ENCODE measurements around the gene RPE65.
"Not testable (repeated sequence)": the region's sequence is repeated elsewhere in the genome, so short reads cannot be mapped to it uniquely, and the experiment has no call there.

Gene RPE65

DNA sequence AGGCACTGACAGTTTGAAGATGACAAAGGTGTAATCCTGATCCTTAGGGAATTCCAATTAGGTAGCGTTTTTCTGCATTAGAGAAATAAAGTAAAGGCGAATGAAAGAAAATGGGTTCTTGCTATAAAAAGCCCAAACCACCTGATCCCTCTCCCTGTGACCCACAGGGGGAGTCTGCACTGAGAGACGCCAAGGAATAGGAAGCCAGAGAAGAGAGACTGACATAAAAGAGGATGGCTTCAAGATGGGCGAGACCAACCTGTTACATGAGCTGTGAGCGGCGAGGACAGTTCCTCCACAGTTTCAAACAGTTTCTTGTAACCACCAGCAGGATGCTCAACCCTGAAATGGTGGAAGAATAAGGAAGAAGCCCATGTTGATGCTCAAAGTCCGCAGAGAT lies 1.4 kb downstream of the RPE65 start:
- DNase-seq, result no peak

DNA sequence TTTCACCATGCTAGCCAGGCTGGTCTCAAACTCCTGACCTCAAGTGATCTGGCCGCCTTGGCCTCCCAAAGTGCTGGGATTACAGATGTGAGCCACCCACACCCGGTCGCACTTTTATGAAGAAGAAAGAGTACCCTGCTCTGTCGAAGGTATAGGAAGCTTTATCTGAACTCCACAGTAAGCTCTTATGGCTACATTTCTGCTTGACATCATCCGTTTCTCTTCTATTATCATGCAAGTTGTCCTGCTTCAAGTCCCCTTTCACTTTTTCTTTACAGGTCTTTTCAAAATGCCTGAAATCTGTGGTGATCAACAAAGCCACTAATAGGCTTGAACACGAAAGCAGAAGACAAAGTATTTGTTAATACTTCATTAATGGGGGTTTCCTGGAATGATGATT lies 4.0 kb downstream of the RPE65 start:
- no peak for DNase-seq

DNA sequence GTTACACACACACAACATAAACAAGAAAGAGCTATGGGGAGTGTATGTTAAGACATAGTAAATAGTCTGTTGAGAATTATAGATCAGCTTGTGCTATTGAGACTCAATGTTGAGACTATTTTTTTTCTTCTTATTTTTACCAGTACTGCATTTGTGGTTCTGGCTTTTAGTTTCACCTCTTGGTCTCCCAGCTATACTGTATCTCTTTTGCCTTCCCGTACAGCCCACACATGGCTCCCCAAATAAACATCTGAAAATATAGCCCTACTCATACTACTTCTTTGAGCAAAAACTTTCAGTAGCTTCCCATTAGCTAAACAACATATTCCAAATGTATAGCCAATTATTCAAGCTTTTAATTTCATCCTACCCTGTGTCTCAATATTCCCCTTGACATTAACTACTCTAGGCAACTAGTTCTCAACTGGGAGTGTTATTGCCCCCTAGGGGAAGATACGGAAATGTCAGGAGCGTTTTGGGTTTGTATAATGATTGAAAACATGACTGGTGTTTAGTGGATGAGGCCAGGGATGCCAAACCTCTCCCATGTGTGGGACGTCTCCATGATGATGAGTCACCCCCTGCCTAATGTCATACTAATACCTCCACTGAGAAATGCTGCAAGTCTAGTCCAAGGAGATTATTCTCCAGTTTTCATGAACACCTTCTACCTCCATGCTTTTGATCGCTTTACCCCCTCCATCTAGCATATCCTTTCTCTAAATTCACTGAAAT lies 6.8 kb downstream of the RPE65 start:
- DNase-seq, result no peak

DNA sequence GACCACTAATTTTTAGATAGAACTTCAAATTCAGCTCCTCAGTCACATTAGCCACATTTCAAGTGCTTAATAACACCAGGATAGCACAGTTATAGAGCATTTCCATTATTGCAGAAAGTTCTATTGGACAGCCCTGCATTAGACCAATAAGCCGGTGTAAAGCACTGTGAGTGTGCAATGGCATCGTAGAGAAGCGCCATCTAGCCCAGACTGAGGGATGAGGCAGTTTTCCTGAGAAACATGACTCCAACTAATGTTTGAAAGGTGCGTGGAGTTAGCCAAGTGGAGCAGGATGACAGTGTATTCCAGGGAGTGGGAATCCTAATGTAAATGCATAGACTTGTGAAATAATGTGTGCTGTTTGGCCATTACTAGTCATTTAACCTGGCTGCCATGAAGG lies 7.7 kb downstream of the RPE65 start:
- no peak for DNase-seq

DNA sequence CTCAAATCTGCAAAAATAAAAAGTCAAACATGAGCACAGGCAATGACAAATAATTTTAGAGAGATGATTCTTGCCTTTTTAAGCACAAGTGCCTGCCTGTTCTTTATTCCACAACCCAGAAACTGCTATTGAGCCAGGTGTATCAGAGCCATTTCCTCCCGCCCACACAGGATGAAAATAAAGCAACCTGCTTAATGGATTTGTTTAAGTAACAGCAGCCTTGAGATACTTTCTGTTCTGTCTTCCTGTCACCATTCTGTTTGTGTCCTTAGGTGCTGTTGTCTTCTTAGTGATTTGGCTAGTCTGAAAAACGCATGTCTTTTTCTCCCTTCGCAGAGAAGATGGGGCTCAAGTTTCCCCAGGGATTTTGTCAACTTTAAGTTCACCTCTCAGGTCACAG lies 11.4 kb downstream of the RPE65 start:
- DNase-seq, result no peak

DNA sequence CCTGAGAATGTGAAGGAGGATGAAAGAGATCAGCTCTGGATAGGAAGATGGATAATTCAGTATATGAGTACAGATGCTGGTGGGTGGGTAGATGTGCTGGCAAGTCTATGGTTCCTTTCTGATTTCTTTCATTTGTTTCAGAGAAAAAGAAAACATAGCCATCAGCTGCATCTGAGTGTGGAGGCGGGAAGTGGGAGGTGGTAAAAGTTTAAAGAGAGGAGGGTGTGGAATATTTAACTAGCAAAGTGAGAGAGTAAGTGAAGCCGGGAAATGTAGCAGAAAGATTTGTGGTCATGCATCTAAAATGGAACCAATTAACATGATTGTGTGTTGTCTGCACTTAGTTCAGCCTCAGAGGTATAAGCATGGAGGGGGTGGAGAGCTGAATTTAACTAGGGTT lies 16.4 kb downstream of the RPE65 start:
- no peak for DNase-seq

DNA sequence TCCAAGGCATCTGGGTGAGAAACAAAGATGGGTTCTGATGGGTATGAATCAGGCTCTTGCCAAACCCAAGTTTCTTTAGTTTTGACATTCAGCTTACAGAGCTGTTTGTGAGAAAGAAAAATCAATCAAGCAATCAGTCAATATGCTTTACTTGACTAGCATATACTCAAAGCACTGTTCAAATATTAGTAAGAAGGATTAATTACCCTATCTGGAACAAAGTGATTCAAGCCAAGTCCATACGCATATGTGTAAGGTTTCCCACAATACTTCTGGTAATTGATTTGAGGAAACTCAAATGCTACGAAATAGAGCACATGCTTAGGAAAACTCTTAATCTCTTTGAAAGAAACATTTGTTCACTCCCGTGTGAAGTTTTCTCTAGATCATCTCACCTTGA lies 18.7 kb downstream of the RPE65 start:
- DNase-seq, result no peak

DNA sequence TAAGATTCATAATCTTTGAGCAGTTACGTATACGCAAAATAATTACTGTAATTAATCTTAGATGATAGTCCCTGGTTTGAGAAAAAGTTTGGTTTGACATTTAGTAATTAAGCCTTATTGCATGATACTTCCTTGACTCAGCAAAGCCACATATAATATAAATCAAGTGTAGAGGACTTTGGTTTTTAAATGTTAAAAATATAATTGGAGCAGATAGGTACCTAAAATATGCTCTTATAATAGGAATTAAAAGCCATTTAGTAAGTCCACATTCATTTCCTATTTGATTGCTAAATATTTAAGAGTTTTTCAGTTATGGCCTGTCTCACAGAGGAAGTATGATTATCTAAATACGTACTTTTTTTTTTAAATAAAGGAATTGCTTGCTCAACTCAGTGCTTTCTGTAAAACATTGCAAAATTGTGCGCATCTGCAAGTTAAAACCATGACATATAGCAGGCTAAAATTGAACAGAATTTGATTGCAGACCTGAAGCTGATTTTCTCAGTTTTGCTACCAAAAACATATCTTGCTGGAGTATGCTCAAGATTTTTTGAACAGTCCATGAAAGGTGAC lies 20.4 kb downstream of the RPE65 start:
- no peak for DNase-seq

DNA sequence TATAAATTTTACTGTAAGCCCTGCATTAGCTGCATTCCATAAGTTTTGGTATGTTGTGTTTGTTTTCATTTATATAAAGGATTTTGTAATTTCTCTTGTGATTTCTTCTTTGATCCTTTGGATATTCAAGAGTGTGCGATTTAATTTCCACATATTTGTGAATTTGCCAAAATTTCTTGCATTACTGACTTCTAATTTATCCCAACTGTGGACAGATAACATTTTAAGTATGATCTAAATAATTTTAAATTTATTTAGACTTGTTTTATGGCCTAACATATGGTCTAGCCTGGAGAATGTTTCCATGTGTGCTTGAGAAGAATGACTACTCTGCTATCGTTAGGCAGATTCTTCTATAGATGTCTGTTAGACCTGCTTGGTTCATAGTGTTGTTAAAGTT lies 23.2 kb downstream of the RPE65 start:
- no peak for DNase-seq

DNA sequence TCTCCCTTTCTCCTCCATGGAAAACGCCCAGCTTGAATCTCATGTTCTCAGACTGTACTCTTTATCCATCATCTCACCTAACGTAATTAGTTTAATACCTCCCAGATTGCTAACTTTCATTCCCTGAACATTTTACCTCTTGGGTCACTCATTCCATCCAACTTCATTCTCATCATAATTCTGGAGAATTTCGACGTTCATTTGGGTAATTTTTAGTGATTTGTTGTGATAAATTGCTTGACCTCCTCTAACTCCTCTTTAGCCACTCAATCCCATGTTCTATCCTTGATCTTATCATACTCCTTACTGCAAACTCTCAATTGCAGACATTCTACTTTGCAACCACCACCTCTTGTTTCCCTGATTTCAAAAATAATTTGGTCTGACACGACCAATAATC lies 28.4 kb downstream of the RPE65 start:
- DNase-seq, result no peak

DNA sequence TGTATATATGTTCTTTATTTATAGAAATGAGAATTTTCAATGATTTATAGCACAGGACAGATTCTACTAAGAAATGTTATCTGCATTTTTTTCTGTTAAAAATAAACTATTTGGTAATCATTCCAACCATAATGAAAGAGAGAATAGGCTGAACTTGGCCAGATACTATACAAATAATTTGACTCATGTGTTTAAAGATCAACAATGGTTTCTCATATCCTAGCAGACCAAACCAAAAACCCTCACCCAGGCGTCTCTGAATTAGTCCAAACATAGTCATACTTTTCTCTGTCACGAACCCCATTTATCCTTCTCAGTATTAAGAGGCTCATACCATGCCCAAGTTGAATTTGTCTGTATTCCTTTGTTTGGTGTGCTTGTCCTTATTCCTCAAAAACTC lies 40.3 kb downstream of the RPE65 start:
- no peak for DNase-seq

DNA sequence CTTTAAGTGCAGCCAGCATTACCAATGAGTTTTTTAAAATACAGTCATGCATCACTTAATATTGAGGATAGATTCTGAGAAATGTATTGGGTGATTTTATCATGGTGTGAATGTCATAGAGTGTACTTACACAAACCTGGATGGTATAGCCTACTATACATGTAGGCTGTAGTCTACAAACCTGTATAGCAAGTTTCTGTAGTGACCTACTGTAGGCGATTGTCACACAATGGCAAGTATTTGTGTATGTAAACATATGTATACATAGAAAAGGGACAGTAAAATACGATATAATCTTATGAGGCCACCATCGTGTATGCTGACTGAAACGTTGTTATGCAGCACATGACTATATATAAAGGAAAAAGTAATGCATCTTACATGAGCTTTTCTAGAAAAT lies 48.2 kb downstream of the RPE65 start:
- DNase-seq, result no peak

DNA sequence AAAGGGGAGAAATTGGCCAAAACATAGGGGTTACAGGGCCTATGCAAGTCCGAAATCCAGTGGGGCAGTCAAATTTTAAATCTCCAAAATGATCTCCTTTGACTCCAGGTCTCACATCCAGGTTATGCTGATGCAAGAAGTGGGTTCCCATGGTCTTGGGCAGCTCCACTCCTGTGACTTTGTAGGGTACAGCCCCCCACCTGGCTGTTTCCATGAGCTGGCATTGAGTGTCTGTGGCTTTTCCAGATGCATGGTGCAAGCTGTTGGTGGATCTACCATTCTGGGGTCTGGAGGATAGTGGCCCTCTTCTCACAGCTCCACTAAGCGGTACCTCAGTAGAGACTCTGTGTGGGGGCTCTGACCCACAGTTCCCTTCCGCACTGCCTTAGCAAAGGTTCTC lies 54.2 kb downstream of the RPE65 start:
- DNase-seq, result not testable (repeated sequence)

DNA sequence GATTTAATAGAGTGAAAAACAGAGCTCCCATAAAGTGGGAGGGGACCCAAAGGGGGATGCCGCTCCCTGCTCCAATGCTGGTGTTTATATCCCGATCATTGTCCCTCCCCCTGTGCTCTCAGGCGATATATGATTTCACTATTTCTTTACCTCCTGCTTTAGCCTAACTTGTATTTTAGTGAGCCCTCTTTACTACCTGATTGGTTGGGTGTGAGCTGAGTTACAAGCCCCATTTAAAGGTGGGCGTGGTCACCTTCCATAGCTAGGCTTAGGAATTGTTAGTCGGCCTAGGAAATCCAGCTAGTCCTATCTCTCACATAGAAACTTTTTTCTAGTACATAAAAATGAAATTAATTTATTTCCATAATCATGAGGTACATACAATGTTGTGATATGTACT lies 57.3 kb downstream of the RPE65 start:
- DNase-seq, result not testable (repeated sequence)

DNA sequence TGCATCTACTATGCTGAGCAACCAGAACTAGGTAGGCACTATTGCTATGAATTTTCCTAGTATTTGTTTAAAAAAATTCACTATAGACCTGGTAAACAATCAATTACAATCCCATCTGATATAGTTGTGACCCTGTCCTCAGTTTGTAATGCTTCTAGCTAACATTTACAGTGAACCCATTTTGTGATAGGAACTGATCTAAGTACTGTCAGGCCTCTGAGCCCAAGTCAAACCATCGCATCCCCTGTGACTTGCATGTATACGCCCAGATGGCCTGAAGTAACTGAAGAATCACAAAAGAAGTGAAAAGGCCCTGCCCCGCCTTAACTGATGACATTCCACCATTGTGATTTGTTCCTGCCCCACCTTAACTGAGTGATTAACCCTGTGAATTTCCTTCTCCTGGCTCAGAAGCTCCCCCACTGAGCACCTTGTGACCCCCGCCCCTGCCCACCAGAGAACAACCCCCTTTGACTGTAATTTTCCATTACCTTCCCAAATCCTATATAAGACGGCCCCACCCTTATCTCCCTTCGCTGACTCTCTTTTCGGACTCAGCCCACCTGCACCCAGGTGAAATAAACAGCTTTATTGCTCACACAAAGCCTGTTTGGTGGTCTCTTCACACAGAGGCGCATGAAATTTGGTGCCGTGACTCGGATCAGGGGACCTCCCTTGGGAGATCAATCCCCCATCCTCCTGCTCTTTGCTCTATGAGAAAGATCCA lies 63.8 kb downstream of the RPE65 start:
- DNase-seq, result not testable (repeated sequence)

DNA sequence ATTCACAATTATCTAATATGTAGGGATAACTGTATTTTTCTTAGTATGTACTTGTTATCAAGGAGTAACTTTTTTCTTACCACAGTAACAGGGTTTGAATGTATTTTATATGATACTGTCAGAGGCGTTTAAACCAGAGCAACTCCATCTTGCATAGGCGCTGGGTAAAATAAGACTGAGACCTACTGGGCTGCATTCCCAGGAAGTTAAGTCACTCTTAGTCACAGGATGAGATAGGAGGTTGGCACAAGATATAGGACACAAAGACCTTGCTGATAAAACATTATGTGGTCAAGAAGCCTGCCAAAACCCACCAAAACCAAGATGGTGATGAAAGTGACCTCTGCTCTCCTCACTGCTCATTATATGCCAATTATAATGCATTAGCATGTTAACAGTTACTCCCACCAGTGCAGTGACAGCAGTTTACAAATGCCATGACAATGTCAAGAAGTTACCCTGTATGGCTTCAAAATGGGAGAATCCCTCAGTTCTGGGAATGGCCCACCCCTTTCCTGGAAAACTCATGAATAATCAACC lies 64.8 kb downstream of the RPE65 start:
- DNase-seq, result no peak

DNA sequence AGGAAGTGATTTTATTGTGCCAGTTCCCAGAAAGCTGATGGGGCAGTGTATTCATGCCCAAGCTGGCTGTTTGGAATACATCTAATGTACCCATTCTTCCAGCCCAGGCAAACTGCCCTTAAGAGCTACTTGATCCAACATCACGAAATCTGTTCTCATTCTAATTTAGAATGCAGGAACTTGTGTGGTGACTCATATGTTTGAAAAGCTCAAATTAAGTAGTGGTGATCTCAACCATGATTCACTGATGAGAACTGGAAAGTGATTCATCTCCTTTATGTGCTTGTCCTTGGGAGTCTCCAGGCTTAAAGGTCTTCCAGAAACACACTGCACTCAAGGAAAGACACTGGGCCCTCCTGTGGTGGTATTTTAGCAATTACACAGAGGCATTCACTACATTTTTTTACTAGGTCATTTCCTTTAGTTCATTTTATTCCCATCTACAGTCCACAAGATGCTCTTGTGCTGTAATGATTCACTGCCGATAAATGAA lies 65.4 kb downstream of the RPE65 start:
- no peak for DNase-seq

DNA sequence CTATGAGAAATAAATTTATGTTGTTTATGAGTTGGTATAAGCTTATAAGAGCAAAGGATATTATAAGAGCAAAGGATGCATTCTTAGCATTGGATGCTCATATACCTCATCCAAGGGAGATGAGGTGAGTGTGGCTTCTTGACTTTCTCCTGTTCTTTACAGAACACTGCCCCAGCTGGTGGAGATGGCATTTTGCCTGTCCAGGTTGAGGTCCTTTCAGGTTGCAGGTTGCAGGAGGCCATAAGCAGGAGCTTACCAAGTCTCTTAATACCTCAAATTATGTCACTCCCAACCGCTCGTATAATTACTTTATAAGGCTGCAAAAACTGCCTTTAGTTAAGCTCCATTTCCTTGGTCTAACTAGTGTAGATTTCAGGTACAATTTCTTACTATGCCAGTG lies 66.7 kb downstream of the RPE65 start:
- DNase-seq, result no peak

DNA sequence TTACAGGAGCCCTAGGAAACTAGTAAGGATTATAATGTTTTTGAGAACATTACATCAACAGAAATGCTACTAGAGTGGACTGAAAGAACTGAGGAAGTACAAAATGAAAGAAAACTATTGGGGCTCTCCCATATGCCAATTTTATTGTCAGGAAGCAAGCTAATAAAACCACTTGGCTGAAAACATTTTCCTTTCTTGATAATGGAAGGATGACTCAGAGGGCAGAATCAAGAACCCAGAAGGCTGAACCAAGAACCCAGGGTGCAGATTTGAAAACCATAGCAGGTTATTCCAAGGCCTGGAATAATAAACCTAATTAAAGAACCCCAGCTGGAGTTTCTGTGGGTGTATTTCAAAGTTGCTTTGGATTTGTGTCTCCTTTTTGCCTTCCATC lies 70.7 kb downstream of the RPE65 start:
- DNase-seq, result no peak

Data from stimulated activated CD4-positive, alpha-beta T cell treated with anti-CD3 and anti-CD28 coated beads, Interleukin-4, amount 100 ng/mL, for 4 hours (primary cell).